ENCODE data around the gene FAM32A. TPM values are rescaled to one million over a fixed set of nuclear protein-coding genes. Genes with fewer than 3 reads are reported as not detected.
A peak's percentile ranks its signal among the peaks of the same experiment; 100 is the strongest.

Gene FAM32A
- 100 to 1,000 TPM in 1 of 4 donors, 10 to 100 TPM in 3; 73.0 to 106 (median 88.6) TPM for total RNA-seq

GRCh38 chr19:16185123-16185767 lies at the start of gene FAM32A:
Gene FAM32A, plus strand, starts transcription at chr19:16185410. Its CDS starts 33 bp downstream, at chr19:16185443.
- peak; percentile 100 for DNase-seq
- peaks cover 3% of the 10 kb centered on the region for H3K27me3 ChIP-seq
- 0% methylated on average over 8 to 39 of the region's 39 CpGs for WGBS, 2 donors (ENCODE audit: low coverage in 1 of 2)
- H3K27ac ChIP-seq, result peak within 1 kb of the TSS; percentile 86 to 92 (median 90)
- no peaks in the 10 kb centered on the region for H3K9me3 ChIP-seq
- TF ChIP-seq CTCF (IDR thresholded peaks at IDR 0.05), result peak in 4 of 5 experiments; percentile 27 to 65 (median 46)
- TF ChIP-seq POLR2AphosphoS5 (IDR thresholded peaks at IDR 0.05), result peak; percentile 92 to 97 (median 97)
- peak; percentile 94 for TF ChIP-seq POLR2A (IDR thresholded peaks at IDR 0.05)
- no peak for TF ChIP-seq EP300 (IDR thresholded peaks at IDR 0.05; ENCODE audit: low read depth)
- in situ Hi-C loops (cut with MboI; ENCODE audit: low pct_ligation_motif_present in 1 of 4, low pct_unique_long_range_greater_than_20kb in 1 of 4, low sequenced_read_pairs in 3 of 4) (loop anchor here (10.0 to 25.0 kb wide), 5 partner anchors 130 to 560 kb away; partner anchors contain the start of gene CYP4F3 (in 3 of the 4)), intact Hi-C loops (cut with DNase I; ENCODE audit: low total_unique reads) (loop anchor here (10.0 kb wide), 1 partner anchor 560 kb away; no protein-coding TSS in a partner anchor)
- peaks cover 12 to 37% (median 18%) of the 10 kb centered on the region in 4 donors for H3K4me1 ChIP-seq
- H3K4me3 ChIP-seq, result peak within 1 kb of the TSS; percentile 89 to 96 (median 92)
- peaks cover 0 to 6% (median 1%) of the 10 kb centered on the region in 4 donors for H3K36me3 ChIP-seq

GRCh38 chr19:16135430-16136127 lies 49.6 kb upstream of the FAM32A start:
- no peaks in the 10 kb centered on the region for H3K4me1 ChIP-seq
- DNase-seq, result no peak
- peaks cover 0 to 21% (median 9%) of the 10 kb centered on the region in 4 donors for H3K36me3 ChIP-seq
- no peak overlapping the region for H3K27ac ChIP-seq
- in situ Hi-C loops (cut with MboI; ENCODE audit: low pct_ligation_motif_present in 1 of 4, low pct_unique_long_range_greater_than_20kb in 1 of 4, low sequenced_read_pairs in 3 of 4), result no loop called here
- intact Hi-C loops (cut with DNase I; ENCODE audit: low total_unique reads), result no loop called here
- no peaks in the 10 kb centered on the region for H3K27me3 ChIP-seq
- H3K4me3 ChIP-seq, result no peak overlapping the region
- no peaks in the 10 kb centered on the region for H3K9me3 ChIP-seq
- TF ChIP-seq CTCF (IDR thresholded peaks at IDR 0.05) (no peak), POLR2A (IDR thresholded peaks at IDR 0.05) (no peak), EP300 (IDR thresholded peaks at IDR 0.05; ENCODE audit: low read depth) (no peak), POLR2AphosphoS5 (IDR thresholded peaks at IDR 0.05) (no peak)
- 74% methylated on average over 4 of the region's 4 CpGs; no CpG with 5 or more reads in 1 of the 2 donors for WGBS, 2 donors (ENCODE audit: low coverage in 1 of 2)

- Histone ChIP-seq H3K9me3 (no peaks in the 10 kb centered on the region), H3K27ac (no peak overlapping the region), H3K27me3 (no peaks in the 10 kb centered on the region), H3K4me3 (no peak overlapping the region), H3K36me3 (peaks cover 0 to 18% (median 9%) of the 10 kb centered on the region in 4 donors), H3K4me1 (no peaks in the 10 kb centered on the region)
- in situ Hi-C loops (cut with MboI; ENCODE audit: low pct_ligation_motif_present in 1 of 4, low pct_unique_long_range_greater_than_20kb in 1 of 4, low sequenced_read_pairs in 3 of 4) (no loop called here), intact Hi-C loops (cut with DNase I; ENCODE audit: low total_unique reads) (no loop called here)
- DNase-seq, result no peak
- no peak for TF ChIP-seq CTCF (IDR thresholded peaks at IDR 0.05)
- no peak for TF ChIP-seq POLR2AphosphoS5 (IDR thresholded peaks at IDR 0.05)
- no peak for TF ChIP-seq EP300 (IDR thresholded peaks at IDR 0.05; ENCODE audit: low read depth)
- TF ChIP-seq POLR2A (IDR thresholded peaks at IDR 0.05), result no peak
- WGBS, 2 donors (ENCODE audit: low coverage in 1 of 2), result 52 to 60% methylated on average over 6 to 16 of the region's 16 CpGs
These were observed 48.8 kb upstream of the FAM32A start for GRCh38 chr19:16136185-16136999.

Measured in transverse colon (tissue), 4 donors.